HG03558 (cell line): ENCODE data around the gene POT1.

Source experiments
- ATAC-seq: cut with Tn5 transposase; IDR thresholded peaks from one replicate; pipeline ENCODE4 v1.9.1; 2021; ENCODE audit warnings: moderate number of reproducible peaks; ENCODE audit not compliant: unreplicated experiment; ENCODE audit errors: extremely low read depth

The POT1 gene

DNA sequence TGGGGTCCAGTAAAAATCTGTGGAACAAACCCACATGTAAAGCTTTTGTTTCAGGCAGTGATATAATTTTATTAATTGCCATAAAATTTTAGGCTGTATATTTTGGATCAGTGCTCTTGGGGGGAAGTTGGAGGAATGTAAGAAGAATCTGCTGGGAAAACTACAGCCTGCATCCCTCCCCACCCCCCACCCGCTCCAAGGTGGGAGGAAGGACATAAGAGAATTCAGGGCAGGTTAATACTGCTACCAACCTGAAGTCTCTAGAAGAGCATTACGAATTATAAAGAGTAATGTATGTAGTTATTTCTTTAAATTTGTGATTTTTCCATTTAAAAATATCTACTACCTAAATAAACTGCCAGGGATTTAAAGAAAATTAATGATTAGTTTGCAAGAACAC is 116.9 kb downstream of the POT1 start:
- ATAC-seq, result no peak

DNA sequence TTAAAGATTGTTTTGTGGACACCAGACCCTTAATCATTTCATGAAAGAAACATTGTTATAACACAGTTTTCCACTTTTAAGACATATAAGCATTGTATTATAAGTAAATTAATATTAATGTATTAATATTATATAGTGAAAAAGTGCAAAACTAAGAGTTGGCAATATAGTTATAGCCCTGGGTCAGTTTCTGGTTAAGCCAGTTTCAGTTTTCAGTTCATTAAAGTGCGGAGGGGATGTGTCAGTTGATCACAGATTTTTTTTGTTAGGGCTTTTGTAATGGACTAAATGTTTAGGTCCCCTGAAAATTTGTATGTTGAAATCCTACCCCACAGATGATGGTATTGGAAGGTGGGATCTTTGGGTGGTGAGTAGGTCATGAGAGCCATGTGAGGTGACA is 118.3 kb downstream of the POT1 start:
- ATAC-seq, result no peak

DNA sequence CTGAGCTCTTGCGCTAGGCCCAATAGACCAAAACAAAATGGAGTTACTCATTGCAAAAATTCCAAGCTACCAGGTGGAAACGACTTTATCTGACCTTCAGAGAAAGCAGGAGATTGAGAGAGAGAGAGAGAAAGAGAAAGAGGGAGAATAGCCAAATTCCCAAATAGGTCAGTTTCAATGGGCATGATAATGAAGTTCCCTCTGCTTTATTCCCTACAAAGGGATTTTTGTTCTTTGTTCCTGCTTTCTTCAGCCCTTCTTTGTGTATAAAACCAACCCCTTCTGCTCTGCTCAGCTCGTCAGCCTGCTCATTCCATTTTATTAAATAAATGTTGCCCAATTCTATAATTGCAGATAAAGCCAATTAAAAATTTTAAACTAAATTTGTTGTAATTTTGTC is 119.0 kb downstream of the POT1 start:
- no peak for ATAC-seq

DNA sequence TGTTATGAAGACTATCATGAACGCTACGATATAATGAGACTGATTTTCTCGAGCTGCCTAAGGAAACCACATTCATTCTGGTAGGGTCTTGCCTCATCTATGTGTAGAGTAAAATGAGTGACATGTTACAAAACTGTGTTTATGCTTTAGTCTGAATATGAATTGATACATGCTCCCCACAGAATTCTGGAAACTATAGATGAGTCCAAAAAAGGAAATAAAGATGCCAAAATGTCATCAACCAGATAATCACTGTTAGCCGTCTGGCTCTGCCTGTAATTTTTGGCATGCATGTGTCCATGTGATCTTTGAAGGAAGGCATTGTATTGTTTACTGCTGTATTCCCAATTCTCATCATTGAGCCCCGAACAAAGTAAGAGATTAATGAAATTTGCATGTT is 121.4 kb downstream of the POT1 start:
- no peak for ATAC-seq

DNA sequence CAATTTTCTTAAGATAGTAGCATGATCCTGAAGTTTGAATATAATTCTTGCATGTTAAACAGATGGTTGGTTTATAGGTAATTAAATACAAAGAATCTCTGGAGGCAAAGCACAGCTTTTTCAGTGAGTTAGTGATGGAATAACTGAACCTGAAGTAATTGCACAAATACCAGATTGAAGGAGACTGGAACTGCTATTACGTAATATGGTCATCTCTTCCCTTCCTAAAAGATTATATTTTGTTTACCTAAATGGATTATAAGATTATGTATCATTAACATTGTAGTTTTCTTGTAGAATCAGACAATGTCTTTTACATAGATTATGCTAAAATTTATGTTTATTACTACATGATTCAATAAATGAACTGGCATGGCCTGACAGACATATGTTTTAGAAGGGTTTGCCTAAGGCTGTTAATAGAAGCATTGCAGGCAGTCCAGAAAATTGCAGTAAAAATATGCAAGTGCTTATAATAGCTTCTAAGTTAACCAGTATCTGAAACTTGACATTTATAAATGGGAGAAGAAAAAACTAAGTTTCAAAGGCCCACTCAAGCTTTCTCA is 128.2 kb downstream of the POT1 start:
- ATAC-seq, result no peak

DNA sequence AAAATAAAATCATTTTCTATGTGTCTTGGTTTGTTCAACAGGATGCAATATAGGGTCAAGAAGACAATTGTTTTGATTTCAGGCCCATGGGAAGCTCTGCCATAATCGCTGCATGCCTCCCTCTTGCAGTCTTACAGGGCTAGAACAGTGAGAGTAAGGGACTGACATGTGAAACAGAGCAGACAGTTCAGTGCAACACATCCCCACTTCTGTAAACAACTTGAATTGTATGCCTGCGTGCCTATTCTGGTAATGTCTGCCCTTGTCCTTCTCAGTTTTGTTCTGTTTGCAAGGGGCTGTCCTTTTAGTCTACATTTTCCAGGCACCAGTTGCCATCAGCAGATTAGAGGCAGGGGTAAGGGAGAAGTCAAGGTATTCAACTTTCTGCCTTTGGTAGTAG is 129.2 kb downstream of the POT1 start:
- ATAC-seq, result no peak

DNA sequence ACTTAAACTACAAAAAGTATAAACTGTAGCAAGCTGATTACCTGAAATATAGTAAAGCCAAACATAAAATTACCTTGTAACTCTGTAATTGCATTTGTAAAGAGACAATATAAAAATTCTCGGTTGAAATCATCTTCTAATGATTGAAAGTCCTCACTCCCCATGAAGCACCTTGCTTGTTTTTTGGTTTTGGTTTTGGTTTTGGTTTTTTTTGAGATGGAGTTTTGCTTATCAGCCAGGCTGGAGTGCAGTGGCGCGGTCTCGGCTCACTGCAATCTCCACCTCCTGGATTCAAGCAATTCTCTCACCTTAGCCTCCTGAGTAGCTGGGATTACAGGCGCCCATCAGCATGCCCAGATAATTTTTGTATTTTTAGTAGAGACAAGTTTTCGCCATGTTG is 130.2 kb downstream of the POT1 start:
- no peak for ATAC-seq

DNA sequence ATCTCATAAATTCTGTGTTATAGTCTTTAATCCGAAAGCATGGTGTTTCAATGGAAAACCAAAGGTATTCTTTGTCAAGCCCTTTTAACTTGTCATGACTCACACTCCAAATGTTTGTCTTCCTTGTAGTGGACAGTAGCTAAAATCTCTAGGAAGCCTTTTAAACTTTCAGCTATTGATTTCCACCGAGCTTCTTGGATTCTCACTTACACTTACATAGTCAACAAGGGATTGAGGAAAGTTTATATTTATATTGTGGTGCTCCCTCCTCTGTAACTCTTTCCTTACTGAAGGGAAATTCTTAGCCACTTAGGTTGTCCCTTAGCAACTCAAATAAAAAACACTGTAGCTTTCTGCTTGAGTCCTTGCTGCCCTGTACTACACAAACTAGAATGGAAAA is 132.9 kb downstream of the POT1 start:
- no peak for ATAC-seq

DNA sequence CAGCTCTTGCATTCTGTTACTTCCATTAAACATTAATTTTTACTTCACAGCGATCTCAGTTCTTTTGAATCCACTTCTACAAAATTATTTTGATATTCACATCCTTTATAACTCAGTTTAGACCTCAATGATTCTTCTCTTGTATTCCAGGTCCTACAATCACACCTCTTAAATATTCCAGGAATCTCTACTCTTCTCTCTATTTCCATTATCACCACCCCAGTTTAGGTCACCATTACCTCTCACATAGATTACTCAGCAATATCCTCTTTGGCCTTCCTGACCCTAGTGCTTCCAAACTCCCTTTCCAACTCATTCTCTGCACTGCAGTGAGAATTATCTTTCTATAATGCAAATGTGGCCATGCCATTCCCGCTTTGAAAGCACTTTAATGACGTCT is 136.9 kb downstream of the POT1 start:
- ATAC-seq, result no peak

DNA sequence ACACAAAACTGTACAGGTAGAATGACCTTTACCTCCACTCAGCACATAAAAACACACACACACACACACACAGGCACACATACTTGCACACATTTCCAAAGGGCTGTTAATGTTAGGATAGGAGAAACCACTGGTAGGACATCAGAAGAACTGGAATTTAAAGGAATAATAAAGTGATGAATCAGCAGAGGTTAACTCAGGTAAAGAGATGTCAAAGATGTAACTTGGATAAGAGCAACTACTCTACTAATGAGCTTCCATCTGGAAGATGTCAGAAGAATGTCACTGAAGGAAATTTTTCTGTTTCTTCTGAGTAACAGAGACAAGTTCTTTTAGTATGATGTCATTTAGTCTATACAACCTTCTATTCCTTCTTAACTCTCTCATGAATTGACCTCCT is 137.6 kb downstream of the POT1 start:
- no peak for ATAC-seq

DNA sequence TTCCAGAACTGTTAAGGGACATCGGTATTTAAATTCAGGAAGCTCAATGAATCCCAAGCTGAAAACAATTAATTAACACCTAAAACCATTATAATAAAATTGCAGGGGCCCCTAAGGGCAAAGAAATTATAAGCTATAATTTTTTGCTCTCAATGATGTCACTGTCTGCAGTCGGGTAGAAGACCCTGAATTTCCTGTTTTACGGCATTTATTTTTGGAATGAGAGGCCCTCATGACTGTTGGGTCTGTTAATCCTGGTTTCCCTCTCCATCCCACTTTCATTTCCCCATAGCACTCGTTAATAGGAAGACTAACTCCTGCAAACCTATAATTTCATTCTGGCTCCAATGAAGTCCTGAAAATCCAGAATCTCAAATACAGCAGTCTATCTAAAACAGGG is 138.2 kb downstream of the POT1 start:
- no peak for ATAC-seq

DNA sequence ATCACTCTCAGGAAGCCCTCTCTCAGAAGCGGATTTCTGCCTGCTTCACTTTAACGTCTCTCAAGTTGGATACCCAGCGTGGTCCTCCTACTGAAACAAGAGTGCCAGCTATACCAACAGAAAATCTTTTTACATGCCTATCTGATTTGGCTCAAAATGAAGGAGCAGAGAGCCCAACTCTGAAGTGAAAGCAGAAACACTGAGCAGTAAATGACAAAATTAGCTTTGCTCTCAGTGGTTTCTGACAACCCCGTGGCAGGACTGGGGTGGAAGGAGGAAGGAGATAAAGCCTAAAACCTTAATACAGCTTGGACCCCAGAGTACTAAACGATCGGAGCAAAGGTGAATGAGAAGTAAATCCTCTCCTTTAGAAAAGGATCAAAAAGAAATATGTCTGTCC is 139.0 kb downstream of the POT1 start:
- no peak for ATAC-seq

DNA sequence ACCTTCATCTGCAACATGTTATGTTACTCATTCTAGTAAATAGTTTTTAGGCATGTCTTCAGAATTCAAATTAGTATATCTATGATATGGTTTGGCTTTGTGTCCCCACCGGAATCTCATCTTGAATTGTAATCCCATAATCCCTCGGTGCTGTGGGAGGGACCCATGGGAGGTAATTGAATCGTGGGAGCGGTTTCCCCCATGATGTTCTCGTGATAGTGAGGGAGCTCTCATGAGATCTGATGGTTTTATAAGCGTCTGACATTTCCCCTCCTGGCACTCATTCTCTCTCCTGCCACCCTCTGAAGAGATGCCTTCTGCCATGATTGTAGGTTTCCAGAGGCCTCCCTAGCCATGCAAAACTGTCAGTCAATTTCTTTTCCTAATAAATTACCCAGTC is 143.6 kb downstream of the POT1 start:
- ATAC-seq, result no peak

DNA sequence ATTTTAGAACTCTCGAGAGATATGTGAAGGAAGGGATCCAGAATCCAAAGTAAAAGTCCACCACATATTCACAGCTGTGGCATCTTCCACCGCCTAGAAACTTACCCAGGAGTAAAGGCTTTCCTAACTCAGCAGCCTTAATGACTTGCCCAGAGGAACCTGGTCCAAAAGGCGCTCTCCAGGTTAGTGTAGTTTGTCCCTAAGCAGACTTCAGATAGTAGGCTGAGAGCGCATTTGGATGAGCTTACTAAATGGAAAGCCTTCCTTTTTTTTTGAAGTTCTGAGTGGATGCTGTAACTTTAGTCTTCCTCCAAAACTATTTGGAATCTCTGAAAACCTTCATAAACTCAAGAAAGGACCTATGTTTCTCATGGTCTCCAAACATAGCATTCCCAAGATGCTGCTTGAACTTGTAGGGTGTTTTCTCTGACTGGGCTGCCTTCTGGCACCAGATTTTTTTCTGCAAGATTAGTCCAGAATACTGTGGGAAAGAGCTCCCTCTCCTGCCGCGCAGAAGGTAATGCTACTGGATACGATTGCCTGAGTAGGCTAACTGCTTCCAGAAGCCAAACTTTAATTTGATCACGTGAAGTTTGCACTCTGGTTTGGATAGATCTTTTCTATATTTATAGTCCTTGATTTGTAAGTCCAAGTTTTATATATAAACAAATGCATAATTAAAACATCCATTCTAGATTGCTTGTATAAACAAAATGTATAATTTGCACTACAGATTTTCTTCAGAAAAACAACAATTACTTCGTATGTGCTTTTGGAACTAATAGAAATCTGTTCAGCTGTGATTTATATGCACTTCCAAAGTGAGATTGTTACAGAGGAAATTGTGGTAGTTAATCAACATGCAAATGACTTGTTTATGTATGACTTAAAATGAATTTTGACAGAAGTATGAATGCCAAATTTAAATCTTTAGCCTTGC is 144.5 kb downstream of the POT1 start:
- no peak for ATAC-seq

DNA sequence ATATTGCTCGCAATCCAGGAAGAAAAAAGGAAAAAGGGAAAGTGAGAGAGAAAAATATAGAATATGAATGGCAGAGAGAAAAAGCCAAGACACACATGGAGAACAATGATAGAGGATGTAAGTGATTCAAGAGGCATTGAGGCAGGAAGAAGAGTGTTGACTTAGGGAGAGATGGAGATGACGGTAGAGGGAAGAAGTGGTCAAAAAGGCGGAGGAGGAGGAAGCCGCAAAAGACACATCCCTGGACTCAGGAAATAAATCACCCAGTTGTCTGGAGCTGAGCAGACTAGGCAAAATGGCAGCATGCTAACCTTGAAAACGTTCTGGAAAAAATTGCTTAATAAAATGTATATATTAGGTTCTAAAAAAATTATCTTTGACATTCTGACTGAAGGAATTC is 146.4 kb downstream of the POT1 start:
- no peak for ATAC-seq

DNA sequence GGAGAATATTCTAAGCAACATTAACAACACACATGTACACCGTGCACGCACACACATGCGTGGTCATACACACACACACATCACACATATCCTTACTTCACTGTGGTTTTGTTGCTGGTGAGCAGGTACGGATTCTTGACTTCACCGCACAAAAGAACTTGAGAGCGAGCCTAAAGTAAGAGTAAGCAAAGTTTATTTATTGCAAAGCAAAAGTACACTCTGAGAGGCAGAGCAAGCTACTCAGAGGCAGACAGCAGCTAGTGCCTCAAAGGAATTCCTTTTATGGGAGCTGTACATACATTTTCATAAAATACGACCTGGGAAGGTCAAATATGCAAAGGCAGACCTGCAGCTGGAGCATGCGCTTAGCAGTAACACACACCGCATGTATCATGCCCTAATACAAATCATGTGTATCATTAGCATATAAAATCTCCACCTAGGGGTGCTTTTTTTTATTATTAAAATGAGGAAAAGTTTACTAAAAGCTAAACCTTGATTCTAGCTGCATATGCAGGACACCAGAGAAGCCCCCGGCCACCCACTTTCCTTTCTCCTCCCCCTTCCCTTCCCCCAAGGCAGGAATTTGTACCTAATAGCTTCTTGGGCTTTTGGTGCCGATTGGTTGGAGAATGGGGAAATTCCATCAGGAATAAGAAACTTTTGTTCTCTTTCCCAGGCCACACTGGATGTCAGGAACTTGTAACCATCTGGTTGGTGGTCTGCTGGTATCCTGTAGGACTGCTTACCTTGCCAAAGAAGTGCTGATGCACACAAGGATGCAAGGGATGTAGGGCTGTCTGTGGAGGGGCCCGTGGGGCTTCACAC is 147.5 kb downstream of the POT1 start:
- ATAC-seq, result no peak

DNA sequence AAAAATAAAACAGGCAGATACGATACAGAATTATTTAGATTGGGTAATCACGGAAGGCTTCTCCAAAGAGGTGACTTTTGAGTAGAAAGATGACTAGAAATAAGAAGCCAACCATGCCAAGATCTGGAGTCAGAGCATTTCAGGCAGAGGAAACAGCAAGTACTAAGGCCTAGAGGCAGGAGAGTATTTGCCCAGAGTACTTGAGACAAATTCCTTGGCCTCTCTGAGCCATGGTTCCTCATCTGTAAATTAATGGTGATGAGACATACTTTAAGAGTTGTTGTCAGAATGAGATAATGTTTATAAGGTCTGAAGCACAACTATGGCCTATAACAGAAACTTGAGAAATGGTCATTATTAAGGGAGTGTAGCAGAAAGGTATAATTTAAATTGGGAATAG is 148.2 kb downstream of the POT1 start:
- no peak for ATAC-seq

DNA sequence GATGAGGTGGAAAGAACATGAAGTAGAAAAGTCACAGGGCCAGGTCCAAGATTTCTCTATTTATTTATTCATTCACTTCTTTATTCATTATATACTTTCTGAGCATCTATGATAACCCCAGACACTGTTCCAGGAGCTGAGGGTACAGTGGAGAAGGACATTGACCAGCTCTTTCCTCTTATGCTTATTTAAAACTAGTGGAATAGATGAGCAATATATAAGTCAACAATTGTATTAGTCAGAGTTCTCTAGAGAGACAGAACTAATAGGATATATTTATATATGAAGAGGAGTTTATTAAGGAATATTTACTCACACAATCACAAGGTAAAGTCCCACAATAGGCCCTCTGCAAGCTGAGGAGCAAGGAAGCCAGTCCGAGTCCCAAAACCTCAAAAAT is 149.0 kb downstream of the POT1 start:
- no peak for ATAC-seq

DNA sequence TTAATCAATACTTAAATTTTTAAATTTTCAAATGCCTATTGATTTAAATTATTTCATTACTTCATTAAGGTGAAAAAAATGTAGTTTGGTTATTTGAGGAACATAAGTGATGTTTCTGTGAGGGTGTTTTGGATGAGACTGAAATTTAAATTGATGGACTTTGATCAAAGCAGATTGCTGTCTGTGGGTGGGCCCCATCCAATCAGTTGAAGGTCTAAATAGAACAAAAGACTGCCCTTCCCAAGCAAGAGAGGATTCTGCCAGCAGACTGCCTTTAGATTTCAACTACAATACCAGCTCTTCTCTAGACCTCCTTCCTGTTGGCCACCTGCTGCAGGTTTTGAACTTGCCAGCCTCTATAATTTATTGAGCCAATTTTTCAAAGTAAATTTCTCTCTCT is 149.6 kb downstream of the POT1 start:
- no peak for ATAC-seq

DNA sequence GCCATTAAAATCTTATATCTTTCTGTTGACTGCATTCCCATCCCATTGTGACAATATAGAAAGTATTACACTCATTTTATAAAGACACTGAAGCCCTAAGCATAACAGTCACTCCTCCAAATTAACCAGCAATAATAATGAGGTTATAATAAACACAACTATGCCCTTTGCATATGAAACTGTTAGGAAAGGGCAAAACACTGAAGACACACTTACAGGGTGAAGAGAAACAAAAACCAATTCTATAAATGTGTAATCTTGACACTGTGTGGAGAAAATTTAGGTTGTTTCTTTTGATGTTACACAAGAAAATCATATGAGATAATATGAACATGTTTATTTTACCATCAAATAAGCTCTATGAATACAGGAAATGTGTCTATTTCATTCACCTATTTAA is 150.0 kb downstream of the POT1 start:
- no peak for ATAC-seq

DNA sequence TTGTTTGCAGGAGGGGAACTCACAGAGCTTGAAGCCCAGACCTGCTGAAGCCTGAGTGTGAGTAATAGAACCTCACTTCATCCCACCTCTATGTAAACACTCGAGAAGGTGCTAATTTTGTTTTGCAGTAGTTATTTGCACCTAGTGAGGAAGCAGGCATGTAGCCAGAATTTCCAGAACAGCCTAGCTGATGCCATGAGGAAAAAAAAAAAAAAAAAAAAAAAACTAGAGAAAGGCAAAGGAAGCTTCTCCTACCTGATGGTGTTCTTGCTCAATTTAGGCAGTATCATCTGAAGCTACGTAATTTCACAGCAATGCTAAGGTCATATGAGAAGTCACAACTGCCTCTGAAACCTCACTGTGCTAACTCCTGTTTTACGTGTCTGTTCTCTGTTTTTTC is 150.4 kb downstream of the POT1 start:
- ATAC-seq, result no peak
